ENCODE measurements around the gene PDLIM7.

The PDLIM7 gene, protein sequence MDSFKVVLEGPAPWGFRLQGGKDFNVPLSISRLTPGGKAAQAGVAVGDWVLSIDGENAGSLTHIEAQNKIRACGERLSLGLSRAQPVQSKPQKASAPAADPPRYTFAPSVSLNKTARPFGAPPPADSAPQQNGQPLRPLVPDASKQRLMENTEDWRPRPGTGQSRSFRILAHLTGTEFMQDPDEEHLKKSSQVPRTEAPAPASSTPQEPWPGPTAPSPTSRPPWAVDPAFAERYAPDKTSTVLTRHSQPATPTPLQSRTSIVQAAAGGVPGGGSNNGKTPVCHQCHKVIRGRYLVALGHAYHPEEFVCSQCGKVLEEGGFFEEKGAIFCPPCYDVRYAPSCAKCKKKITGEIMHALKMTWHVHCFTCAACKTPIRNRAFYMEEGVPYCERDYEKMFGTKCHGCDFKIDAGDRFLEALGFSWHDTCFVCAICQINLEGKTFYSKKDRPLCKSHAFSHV
- long read RNA-seq, transcript PDLIM7-202 (13 exons, 1,689 nt): major isoform, 742 of 871 reads
- long read RNA-seq, partial matches to known transcripts: 19 of 871 reads
- long read RNA-seq, other reads (novel, unspliced or antisense): 107 of 871 reads

DNA sequence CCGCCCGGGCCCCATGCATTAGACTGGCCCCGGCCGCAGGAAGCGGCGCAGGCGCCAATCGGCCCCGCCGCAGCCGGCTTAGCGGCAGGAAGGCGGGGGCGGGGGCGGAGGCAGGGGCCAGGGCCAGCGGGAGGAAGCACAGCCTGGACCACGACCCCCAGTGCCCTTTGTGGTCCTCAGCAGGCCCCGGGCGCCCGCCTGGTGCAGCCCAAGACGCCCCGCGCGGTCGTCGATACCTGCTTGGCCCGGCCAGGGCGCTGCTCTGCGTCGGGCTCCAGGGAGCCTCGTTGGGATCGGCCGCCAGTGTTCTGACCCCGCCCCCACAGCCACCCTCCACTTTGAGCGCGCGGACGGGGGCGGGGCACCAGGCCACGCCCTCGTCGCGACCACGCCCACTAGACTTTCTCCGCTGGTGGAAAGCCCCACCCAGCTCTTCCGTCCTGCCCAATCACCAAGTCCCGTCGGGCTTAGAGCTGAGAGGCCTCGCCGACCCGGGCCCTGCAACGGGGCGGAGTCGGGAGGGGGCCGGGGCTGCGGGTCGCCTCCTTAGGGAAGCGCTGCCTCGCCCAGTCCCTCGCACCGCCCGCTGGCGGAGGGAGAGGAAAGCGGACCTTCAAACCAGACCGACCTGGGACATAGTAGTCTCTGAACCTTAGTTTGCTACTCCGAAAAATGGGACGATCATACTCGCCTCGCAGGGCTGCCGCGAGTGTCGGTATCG lies at the start of gene PDLIM7:
Gene PDLIM7, minus strand, starts transcription at position 313 of the 721 bp plus-strand sequence. CDS start 1,092 bp downstream, outside the sequence.
- peak; percentile 97 to 98 for DNase-seq (ENCODE audit: low read depth in 1 of 2, low spot score in 1 of 2)
- Histone ChIP-seq H3K27ac (replicated peaks) (peak within 1 kb of the TSS; percentile 66), H3K27me3 (ENCODE audit: insufficient read depth, poor library complexity, severe bottlenecking) (no peaks in the 10 kb centered on the region), H3K4me3 (replicated peaks; ENCODE audit: insufficient read depth, low read length) (peak within 1 kb of the TSS; percentile 81)
- TF ChIP-seq, protein P1, sequence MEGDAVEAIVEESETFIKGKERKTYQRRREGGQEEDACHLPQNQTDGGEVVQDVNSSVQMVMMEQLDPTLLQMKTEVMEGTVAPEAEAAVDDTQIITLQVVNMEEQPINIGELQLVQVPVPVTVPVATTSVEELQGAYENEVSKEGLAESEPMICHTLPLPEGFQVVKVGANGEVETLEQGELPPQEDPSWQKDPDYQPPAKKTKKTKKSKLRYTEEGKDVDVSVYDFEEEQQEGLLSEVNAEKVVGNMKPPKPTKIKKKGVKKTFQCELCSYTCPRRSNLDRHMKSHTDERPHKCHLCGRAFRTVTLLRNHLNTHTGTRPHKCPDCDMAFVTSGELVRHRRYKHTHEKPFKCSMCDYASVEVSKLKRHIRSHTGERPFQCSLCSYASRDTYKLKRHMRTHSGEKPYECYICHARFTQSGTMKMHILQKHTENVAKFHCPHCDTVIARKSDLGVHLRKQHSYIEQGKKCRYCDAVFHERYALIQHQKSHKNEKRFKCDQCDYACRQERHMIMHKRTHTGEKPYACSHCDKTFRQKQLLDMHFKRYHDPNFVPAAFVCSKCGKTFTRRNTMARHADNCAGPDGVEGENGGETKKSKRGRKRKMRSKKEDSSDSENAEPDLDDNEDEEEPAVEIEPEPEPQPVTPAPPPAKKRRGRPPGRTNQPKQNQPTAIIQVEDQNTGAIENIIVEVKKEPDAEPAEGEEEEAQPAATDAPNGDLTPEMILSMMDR (IDR thresholded peaks at IDR 0.05; ENCODE audit: insufficient read depth, low read length): no peak
- peak; percentile 74; the same call in 1 of the 2 replicates for TF ChIP-seq POLR2AphosphoS5 (IDR thresholded peaks at IDR 0.05; ENCODE audit: low read depth)
- TF ChIP-seq, protein P2, sequence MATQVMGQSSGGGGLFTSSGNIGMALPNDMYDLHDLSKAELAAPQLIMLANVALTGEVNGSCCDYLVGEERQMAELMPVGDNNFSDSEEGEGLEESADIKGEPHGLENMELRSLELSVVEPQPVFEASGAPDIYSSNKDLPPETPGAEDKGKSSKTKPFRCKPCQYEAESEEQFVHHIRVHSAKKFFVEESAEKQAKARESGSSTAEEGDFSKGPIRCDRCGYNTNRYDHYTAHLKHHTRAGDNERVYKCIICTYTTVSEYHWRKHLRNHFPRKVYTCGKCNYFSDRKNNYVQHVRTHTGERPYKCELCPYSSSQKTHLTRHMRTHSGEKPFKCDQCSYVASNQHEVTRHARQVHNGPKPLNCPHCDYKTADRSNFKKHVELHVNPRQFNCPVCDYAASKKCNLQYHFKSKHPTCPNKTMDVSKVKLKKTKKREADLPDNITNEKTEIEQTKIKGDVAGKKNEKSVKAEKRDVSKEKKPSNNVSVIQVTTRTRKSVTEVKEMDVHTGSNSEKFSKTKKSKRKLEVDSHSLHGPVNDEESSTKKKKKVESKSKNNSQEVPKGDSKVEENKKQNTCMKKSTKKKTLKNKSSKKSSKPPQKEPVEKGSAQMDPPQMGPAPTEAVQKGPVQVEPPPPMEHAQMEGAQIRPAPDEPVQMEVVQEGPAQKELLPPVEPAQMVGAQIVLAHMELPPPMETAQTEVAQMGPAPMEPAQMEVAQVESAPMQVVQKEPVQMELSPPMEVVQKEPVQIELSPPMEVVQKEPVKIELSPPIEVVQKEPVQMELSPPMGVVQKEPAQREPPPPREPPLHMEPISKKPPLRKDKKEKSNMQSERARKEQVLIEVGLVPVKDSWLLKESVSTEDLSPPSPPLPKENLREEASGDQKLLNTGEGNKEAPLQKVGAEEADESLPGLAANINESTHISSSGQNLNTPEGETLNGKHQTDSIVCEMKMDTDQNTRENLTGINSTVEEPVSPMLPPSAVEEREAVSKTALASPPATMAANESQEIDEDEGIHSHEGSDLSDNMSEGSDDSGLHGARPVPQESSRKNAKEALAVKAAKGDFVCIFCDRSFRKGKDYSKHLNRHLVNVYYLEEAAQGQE (IDR thresholded peaks at IDR 0.05; ENCODE audit: insufficient replicate concordance, low read depth): peak; percentile 48
- TF ChIP-seq SPI1 (IDR thresholded peaks at IDR 0.05; ENCODE audit: borderline replicate concordance, low read depth): no peak
- TF ChIP-seq GABPA (IDR thresholded peaks at IDR 0.05; ENCODE audit: low read depth): no peak

GRCh38 chr5:177546258-177546741 lies 48.9 kb upstream of the PDLIM7 start:
- no peak overlapping the region for H3K4me3 ChIP-seq (replicated peaks; ENCODE audit: insufficient read depth, low read length)
- peak in 1 of 2 experiments; percentile 65 for DNase-seq (ENCODE audit: low read depth in 1 of 2, low spot score in 1 of 2)
- TF ChIP-seq GABPA (IDR thresholded peaks at IDR 0.05; ENCODE audit: low read depth) (no peak), POLR2AphosphoS5 (IDR thresholded peaks at IDR 0.05; ENCODE audit: low read depth) (0 out of 2 replicates have a peak, but pooled peaks have one; percentile 38)
- H3K27me3 ChIP-seq (ENCODE audit: insufficient read depth, poor library complexity, severe bottlenecking): no peaks in the 10 kb centered on the region
- peak overlapping the region; percentile 60 for H3K27ac ChIP-seq (replicated peaks)

GRCh38 chr5:177545487-177546257 lies 48.3 kb upstream of the PDLIM7 start:
- Histone ChIP-seq H3K27me3 (ENCODE audit: insufficient read depth, poor library complexity, severe bottlenecking) (no peaks in the 10 kb centered on the region), H3K27ac (replicated peaks) (peak overlapping the region; percentile 60), H3K4me3 (replicated peaks; ENCODE audit: insufficient read depth, low read length) (no peak overlapping the region)
- DNase-seq (ENCODE audit: low read depth in 1 of 2, low spot score in 1 of 2): peak; percentile 81 to 86
- TF ChIP-seq GABPA (IDR thresholded peaks at IDR 0.05; ENCODE audit: low read depth) (no peak), SPI1 (IDR thresholded peaks at IDR 0.05; ENCODE audit: borderline replicate concordance, low read depth) (no peak), POLR2AphosphoS5 (IDR thresholded peaks at IDR 0.05; ENCODE audit: low read depth) (no peak)
- TF ChIP-seq, protein P2 (IDR thresholded peaks at IDR 0.05; ENCODE audit: insufficient replicate concordance, low read depth): no peak
- TF ChIP-seq, protein P1 (IDR thresholded peaks at IDR 0.05; ENCODE audit: insufficient read depth, low read length): no peak

Data from HL-60 (cell line).